K562 (cell line): ENCODE data around the gene SEC24C. TPM values are rescaled to one million over a fixed set of nuclear protein-coding genes. Genes with fewer than 3 reads are reported as not detected.

Source experiments
- ATAC-seq: fragments of 200-7000 bp; cut with Tn5 transposase; 3 replicates; pipeline ENCODE4 v1.9.1; 2020; ENCODE audit warnings: moderate library complexity
- BruUV-seq: library from RNA; stranded (reverse); fragments of 400-500 nt; replicated peaks from 2 replicates; lab custom pipeline; 2021; lab: Mats Ljungman, UMichigan
- CTCF ChIA-PET: fragments of 300-600 bp; formaldehyde crosslinking; extraction: SDS; loops from one replicate; lab custom pipeline; 2021; ENCODE audit warnings: low intra/inter-chr PET ratio; lab: Yijun Ruan, JAX
- POLR2A ChIA-PET: fragments of 300-600, 350-650 bp; sonication (Branson Sonifier 250); formaldehyde crosslinking; extraction: SDS; loops from one replicate; lab custom pipeline; 2021; ENCODE audit warnings: antibody characterized with exemption, inconsistent platforms; lab: Yijun Ruan, JAX
- DNase-seq, 4 experiments: peaks; one replicate each; pipeline versions ENCODE4 v3.0.0 to v3.0.0-alpha.2; 2011 to 2018; ENCODE audit warnings: low spot score in 3 of 4, mixed read lengths in 3 of 4; ENCODE audit errors: extremely low read depth in 1 of 4
- FAIRE-seq: peaks from 2 replicates; lab custom pipeline; 2011; peaks lifted over from hg19 to GRCh38; lab: Jason Lieb, UNC
- H2AFZ ChIP-seq: 2 replicates; pipeline ENCODE4 v1.6.0; 2011; ENCODE audit warnings: low read depth, low read length, control low read depth, inconsistent platforms
- H3K27ac ChIP-seq: fragments of 200-600 bp; 3 replicates; pipeline ENCODE4 v1.8.0; 2011; ENCODE audit warnings: low read depth, mild to moderate bottlenecking, control low read depth, inconsistent platforms, low read length, moderate library complexity, mixed read lengths; ENCODE audit errors: extremely low read depth
- H3K27me3 ChIP-seq, 2 experiments: fragments of 300-600 bp in 1 of 2; 2 replicates in 1 of 2; 3 replicates in 1 of 2; pipeline versions ENCODE4 v1.6.0 to v1.8.0; 2011; ENCODE audit warnings: inconsistent platforms in 2 of 2, low read length in 2 of 2, mild to moderate bottlenecking in 1 of 2, mixed read lengths in 1 of 2, moderate library complexity in 1 of 2; ENCODE audit not compliant: control insufficient read depth in 2 of 2, insufficient read depth in 2 of 2
- H3K36me3 ChIP-seq: fragments of 300-600 bp; 3 replicates; pipeline ENCODE4 v1.8.0; 2011; ENCODE audit warnings: mild to moderate bottlenecking, low read length, inconsistent platforms; ENCODE audit not compliant: control insufficient read depth, insufficient read depth
- H3K4me1 ChIP-seq, 2 experiments: fragments of 200-600 bp in 1 of 2; replicated peaks in 1 of 2; 2 replicates in 1 of 2; 3 replicates in 1 of 2; pipeline versions ENCODE4 v1.5.1 to v1.8.0; 2011; ENCODE audit warnings: inconsistent platforms in 2 of 2, low read length in 2 of 2, mild to moderate bottlenecking in 1 of 2, mixed read lengths in 1 of 2, moderate library complexity in 1 of 2; ENCODE audit not compliant: control insufficient read depth in 2 of 2, insufficient read depth in 2 of 2
- H3K4me2 ChIP-seq: 2 replicates; pipeline ENCODE4 v1.6.1; 2011; ENCODE audit warnings: low read length, control low read depth, inconsistent platforms, mixed read lengths; ENCODE audit not compliant: insufficient read depth
- H3K4me3 ChIP-seq: fragments of 200-600 bp; sonication (generic), shearing (Covaris generic); 2 replicates; pipeline ENCODE4 v1.5.1; 2016; ENCODE audit warnings: control low read depth, inconsistent platforms
- H3K79me2 ChIP-seq: fragments of 200-600 bp; 3 replicates; pipeline ENCODE4 v1.8.0; 2011; ENCODE audit warnings: low read length, inconsistent platforms; ENCODE audit not compliant: control insufficient read depth, insufficient read depth
- H3K9ac ChIP-seq, 2 experiments: 2 replicates each; pipeline versions ENCODE4 v1.6.0 to v1.6.1; 2011; ENCODE audit warnings: low read depth in 2 of 2, low read length in 2 of 2, control low read depth in 1 of 2, inconsistent platforms in 1 of 2, mild to moderate bottlenecking in 1 of 2, mixed read lengths in 1 of 2; ENCODE audit not compliant: insufficient read depth in 1 of 2
- H3K9me1 ChIP-seq: one replicate; pipeline ENCODE4 v1.6.0; 2011; ENCODE audit warnings: inconsistent platforms, mild to moderate bottlenecking, low read length, moderate library complexity; ENCODE audit not compliant: control insufficient read depth, insufficient read depth
- H3K9me3 ChIP-seq: replicated peaks from 2 replicates; pipeline ENCODE4 v1.5.1; 2011; ENCODE audit warnings: low read depth, low read length, inconsistent platforms; ENCODE audit not compliant: control insufficient read depth, insufficient read depth
- H4K20me1 ChIP-seq: replicated peaks from 2 replicates; pipeline ENCODE4 v1.6.1; 2011; ENCODE audit warnings: low read length, inconsistent platforms, mixed read lengths; ENCODE audit not compliant: control insufficient read depth, insufficient read depth
- ASH1L ChIP-seq: fragments of 450-650 bp; IDR thresholded peaks from 2 replicates; pipeline ENCODE4 v1.6.1; 2018; ENCODE audit warnings: borderline replicate concordance, mild to moderate bottlenecking, low read depth; ENCODE audit not compliant: partially characterized antibody
- BCOR ChIP-seq: fragments of 450-650 bp; IDR thresholded peaks from 2 replicates; pipeline ENCODE4 v1.6.1; 2016
- BRCA1 ChIP-seq, 2 experiments: fragments of 450-650 bp in 1 of 2; sonication (generic) in 1 of 2; formaldehyde crosslinking in 1 of 2; IDR thresholded peaks; 2 replicates each; pipeline versions ENCODE4 v1.5.0 to v1.6.1; 2017 to 2020; ENCODE audit warnings: mild to moderate bottlenecking in 1 of 2, missing genetic modification reagents in 1 of 2
- CHD1 ChIP-seq: fragments of 200-600 bp; sonication (generic); IDR thresholded peaks from one replicate; pipeline ENCODE4 v1.6.1; 2012; ENCODE audit warnings: mild to moderate bottlenecking, moderate library complexity, low read length, inconsistent platforms
- ELF1 ChIP-seq: fragments of 200-800 bp; sonication (Bioruptor generic); IDR thresholded peaks from 2 replicates; pipeline ENCODE4 v1.6.1; 2016; ENCODE audit warnings: missing genetic modification characterization, missing compliant biosample characterization
- EP300 ChIP-seq: IDR thresholded peaks from 2 replicates; pipeline ENCODE4 v1.6.1; 2012; ENCODE audit warnings: low read length, improper control_type of control experiment
- ETV1 ChIP-seq: fragments of 450-650 bp; conservative IDR thresholded peaks from 2 replicates; pipeline ENCODE4 v1.6.1; 2016; ENCODE audit warnings: missing genetic modification characterization, control low read depth, low read depth, missing compliant biosample characterization
- FOXA3 ChIP-seq, 2 experiments: fragments of 450-650 bp in 1 of 2; sonication (generic) in 1 of 2; formaldehyde crosslinking; IDR thresholded peaks in 1 of 2; conservative IDR thresholded peaks in 1 of 2; 2 replicates each; pipeline versions ENCODE4 v1.4.0 to v1.8.0; 2020 to 2022; ENCODE audit warnings: mild to moderate bottlenecking in 2 of 2, missing genetic modification reagents in 1 of 2
- RBFOX2 ChIP-seq: fragments of 200-400 bp; formaldehyde crosslinking; IDR thresholded peaks from 2 replicates; pipeline ENCODE4 v1.6.1; 2017; ENCODE audit warnings: low read depth, mild to moderate bottlenecking, low read length, moderate library complexity
- RUNX1 ChIP-seq: sonication (generic); IDR thresholded peaks from 2 replicates; pipeline ENCODE4 v1.6.1; 2016; ENCODE audit warnings: antibody characterized with exemption, low read depth
- SMARCA5 ChIP-seq: fragments of 450-650 bp; IDR thresholded peaks from 2 replicates; pipeline ENCODE4 v1.6.1; 2016
- SMC3 ChIP-seq: conservative IDR thresholded peaks from 2 replicates; pipeline ENCODE4 v1.6.1; 2011; ENCODE audit warnings: low read depth, low read length, improper control_type of control experiment; ENCODE audit not compliant: insufficient read depth
- SOX6 ChIP-seq: fragments of 450-650 bp; IDR thresholded peaks from 2 replicates; pipeline ENCODE4 v1.6.1; 2014; ENCODE audit warnings: mild to moderate bottlenecking
- SRSF7 ChIP-seq: fragments of 200-400 bp; formaldehyde crosslinking; optimal IDR thresholded peaks from 2 replicates; pipeline ENCODE3; 2017; ENCODE audit warnings: mild to moderate bottlenecking, low read depth, low read length
- ZNF778 ChIP-seq: fragments of 450-650 bp; formaldehyde crosslinking; IDR thresholded peaks from 2 replicates; pipeline ENCODE4 v1.4.0; 2020; ENCODE audit warnings: mild to moderate bottlenecking, moderate library complexity
- WGBS: fragments of 100-300 bp; shearing (Covaris generic); methylation state at CpG from one replicate; pipeline ENCODE4 v1.1.6; 2016; ENCODE audit warnings: low coverage, mixed read lengths; ENCODE audit not compliant: insufficient coverage; ENCODE audit errors: missing lambda C conversion rate; 5-methylcytosine and 5-hydroxymethylcytosine counted together
- in situ Hi-C: fragments of 300-500 bp; cut with MboI; formaldehyde crosslinking; loops from 4 replicates; pipeline ENCODE4 v1.15.0; 2018; ENCODE audit warnings: inconsistent platforms, mixed read lengths
- intact Hi-C: fragments of 100-400 bp; cut with micrococcal nuclease; formaldehyde crosslinking; loops from 2 replicates; pipeline ENCODE4 v1.14.2; 2022
- polyA plus RNA-seq, 8 experiments: library from polyadenylated mRNA; depleted of rRNA in 4 of 8; stranded (reverse) in 5 of 8; unstranded in 3 of 8; fragments of >200 nt; fragmentation: Nextera tagmentation in 2 of 8; fragmentation: Illumina TruSeq in 1 of 8; extraction: Ambion mirVana in 2 of 8; extraction: Trizol in 1 of 8; gene quantifications; 2 replicates each; pipeline versions ENCODE4 v1.2.1 to v1.2.3, GENCODE V29; 2011 to 2014; ENCODE audit warnings: inconsistent platforms in 1 of 8, missing spikeins in 1 of 8
- total RNA-seq, 7 experiments: library from RNA; depleted of rRNA in 6 of 7; stranded (reverse); fragments of >200 nt in 6 of 7; fragmentation: Illumina TruSeq in 2 of 7; extraction: Trizol in 2 of 7; gene quantifications; 2 replicates each; pipeline versions ENCODE4 v1.2.1 to v1.2.3, GENCODE V29; 2011 to 2021; ENCODE audit warnings: low replicate concordance in 1 of 7
- TF ChIP-seq, protein P1 (sequence below): sonication (generic); formaldehyde crosslinking; IDR thresholded peaks from 2 replicates; pipeline ENCODE4 v1.8.0; 2022; ENCODE audit warnings: mild to moderate bottlenecking, missing genetic modification reagents
- TF ChIP-seq, protein P2 (sequence below): sonication (generic); formaldehyde crosslinking; IDR thresholded peaks from 2 replicates; pipeline ENCODE4 v1.8.0; 2022; ENCODE audit warnings: missing genetic modification reagents, mild to moderate bottlenecking, moderate library complexity, borderline replicate concordance
- TF ChIP-seq, protein P3 (sequence below): fragments of 250-450 bp; sonication (Bioruptor Pico); IDR thresholded peaks from 2 replicates; pipeline ENCODE4 v1.4.0; 2020

SEC24C gene
- total and polyA plus RNA-seq, 9 of the 15 experiments (the other 6 are each of a cell fraction or from before 2014, with no cell fraction given) = 19.0 to 115 (median 70.5) TPM

DNA sequence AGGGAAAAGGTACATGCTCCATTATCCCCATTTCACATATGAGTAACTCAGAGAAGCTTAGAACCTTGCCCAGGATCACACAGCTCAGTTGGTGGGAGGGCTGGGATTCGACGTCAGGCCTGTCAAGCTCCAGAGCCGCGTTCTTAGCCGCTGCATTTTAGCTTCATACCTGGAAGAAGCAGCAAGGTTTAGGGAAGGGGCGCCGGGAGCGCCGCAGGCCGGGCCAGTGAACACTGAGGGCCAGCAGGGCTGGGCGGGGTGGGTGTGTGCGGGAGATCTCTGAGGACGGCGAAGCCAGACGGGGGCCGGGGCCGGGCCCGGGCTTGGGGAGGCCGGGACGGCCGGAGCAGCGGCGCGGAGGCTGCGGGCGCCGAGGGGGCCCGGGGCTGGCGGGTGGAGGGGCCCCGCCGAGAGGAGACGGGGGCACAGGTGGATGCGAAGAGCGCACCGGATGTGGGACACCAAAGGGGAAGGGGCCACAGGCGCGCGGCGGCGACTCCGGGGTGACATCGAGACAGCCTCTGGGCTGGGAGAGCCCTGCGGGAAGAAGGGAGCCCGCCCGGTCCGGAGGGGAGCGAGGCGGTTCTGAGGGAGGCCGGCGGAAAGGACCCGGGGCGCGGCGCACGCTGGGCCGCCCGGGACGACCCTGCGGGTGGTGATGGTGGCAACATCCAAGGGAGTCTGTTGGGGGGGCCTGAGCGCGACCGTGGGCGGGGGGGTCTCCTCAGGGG, 66.7 kb downstream of the SEC24C start:
- Histone ChIP-seq H2AFZ (peak overlapping the region; percentile 94), H3K27ac (peak overlapping the region; percentile 85), H3K36me3 (peaks cover 57% of the 10 kb centered on the region), H3K9ac (peak overlapping the region; percentile 82 to 99), H3K4me1 (peaks cover 30 to 48% of the 10 kb centered on the region in 2 experiments), H3K27me3 (no peaks in the 10 kb centered on the region), H3K9me1 (no peaks in the 10 kb centered on the region), H4K20me1 (0 out of 2 replicates have a peak, but pooled peaks cover 5% of the 10 kb centered on the region), H3K9me3 (no peaks in the 10 kb centered on the region), H3K4me2 (peak overlapping the region; percentile 80), H3K4me3 (peak overlapping the region; percentile 85), H3K79me2 (peaks cover 13% of the 10 kb centered on the region)
- ATAC-seq = peak; percentile 57
- in situ Hi-C loops = no loop called here
- no TSS peak for BruUV-seq
- intact Hi-C loops = loop anchor here (2.0 kb wide), 2 partner anchors 24 to 68 kb away; no protein-coding TSS in a partner anchor
- FAIRE-seq = peak; percentile 26
- 0% methylated on average over 53 of the region's 63 CpGs for WGBS
- ChIA-PET POLR2A (interaction anchor here (0.7 to 3.0 kb wide), 5 partner anchors 8 to 69 kb away, joined by 3 to 50 read pairs (median 3); no protein-coding TSS in a partner anchor), CTCF (no interaction called here)
- DNase-seq = peak; percentile 65 to 87 (median 70)
- TF ChIP-seq FOXA3 (CRISPR knock-in tag; conservative IDR thresholded peaks at IDR 0.05 in 1 of 2, IDR thresholded peaks at IDR 0.05 in 1 of 2) = 0 out of 4 replicates have a peak, but pooled peaks of 1 of the 2 experiments have one; percentile 40
- TF ChIP-seq ETV1 = peak; percentile 22; the same call in 1 of the 2 replicates
- TF ChIP-seq SMC3 = no peak
- peak; percentile 80; the same call in 1 of the 2 replicates for TF ChIP-seq RBFOX2
- TF ChIP-seq ZNF778 (CRISPR knock-in tag) = no peak
- TF ChIP-seq ELF1 (tag) = no peak
- TF ChIP-seq, protein P1, sequence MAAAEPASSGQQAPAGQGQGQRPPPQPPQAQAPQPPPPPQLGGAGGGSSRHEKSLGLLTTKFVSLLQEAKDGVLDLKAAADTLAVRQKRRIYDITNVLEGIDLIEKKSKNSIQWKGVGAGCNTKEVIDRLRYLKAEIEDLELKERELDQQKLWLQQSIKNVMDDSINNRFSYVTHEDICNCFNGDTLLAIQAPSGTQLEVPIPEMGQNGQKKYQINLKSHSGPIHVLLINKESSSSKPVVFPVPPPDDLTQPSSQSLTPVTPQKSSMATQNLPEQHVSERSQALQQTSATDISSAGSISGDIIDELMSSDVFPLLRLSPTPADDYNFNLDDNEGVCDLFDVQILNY = 0 out of 2 replicates have a peak, but pooled peaks have one; percentile 2
- no peak for TF ChIP-seq SOX6
- no peak for TF ChIP-seq ASH1L
- TF ChIP-seq BCOR = peak; percentile 78
- TF ChIP-seq BRCA1 (IDR thresholded peaks at IDR 0.05) = no peak
- no peak; the same call in 1 of the 2 replicates for TF ChIP-seq BRCA1 (CRISPR knock-in tag; IDR thresholded peaks at IDR 0.05)
- TF ChIP-seq SMARCA5 = peak; percentile 42; the same call in 1 of the 2 replicates
- TF ChIP-seq, protein P2, sequence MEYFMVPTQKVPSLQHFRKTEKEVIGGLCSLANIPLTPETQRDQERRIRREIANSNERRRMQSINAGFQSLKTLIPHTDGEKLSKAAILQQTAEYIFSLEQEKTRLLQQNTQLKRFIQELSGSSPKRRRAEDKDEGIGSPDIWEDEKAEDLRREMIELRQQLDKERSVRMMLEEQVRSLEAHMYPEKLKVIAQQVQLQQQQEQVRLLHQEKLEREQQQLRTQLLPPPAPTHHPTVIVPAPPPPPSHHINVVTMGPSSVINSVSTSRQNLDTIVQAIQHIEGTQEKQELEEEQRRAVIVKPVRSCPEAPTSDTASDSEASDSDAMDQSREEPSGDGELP = peak; percentile 8; the same call in 1 of the 2 replicates
- TF ChIP-seq SRSF7 = peak; percentile 16
- TF ChIP-seq, protein P3, sequence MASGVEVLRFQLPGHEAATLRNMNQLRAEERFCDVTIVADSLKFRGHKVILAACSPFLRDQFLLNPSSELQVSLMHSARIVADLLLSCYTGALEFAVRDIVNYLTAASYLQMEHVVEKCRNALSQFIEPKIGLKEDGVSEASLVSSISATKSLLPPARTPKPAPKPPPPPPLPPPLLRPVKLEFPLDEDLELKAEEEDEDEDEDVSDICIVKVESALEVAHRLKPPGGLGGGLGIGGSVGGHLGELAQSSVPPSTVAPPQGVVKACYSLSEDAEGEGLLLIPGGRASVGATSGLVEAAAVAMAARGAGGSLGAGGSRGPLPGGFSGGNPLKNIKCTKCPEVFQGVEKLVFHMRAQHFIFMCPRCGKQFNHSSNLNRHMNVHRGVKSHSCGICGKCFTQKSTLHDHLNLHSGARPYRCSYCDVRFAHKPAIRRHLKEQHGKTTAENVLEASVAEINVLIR = no peak
- no peak for TF ChIP-seq EP300
- no peak for TF ChIP-seq RUNX1
- peak; percentile 63 for TF ChIP-seq CHD1
